ENCODE data around the gene GRID1.
A peak's percentile ranks its signal among the peaks of the same experiment; 100 is the strongest.
"Not testable (repeated sequence)": the region's sequence is repeated elsewhere in the genome, so short reads cannot be mapped to it uniquely, and the experiment has no call there.

The GRID1 gene

DNA sequence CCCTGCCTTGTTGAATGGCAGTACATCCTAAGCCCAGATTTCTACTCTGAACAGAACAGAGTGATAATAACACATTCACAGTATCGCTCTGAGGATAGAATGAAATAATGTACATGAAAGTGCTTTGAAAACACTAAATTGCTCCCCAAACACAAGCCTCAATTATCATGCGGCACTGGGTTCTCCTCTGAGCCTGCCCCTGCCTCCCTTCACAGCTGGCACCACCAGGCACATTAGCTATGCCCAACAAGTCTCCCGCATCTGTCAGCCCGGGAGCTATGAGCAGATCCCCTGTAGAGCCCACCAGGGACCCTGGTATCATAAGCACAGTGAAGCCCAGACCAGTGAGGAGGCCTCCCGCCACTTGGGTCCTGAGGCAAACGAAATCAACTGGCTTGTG is 405.5 kb downstream of the GRID1 start:
- in situ Hi-C loops (cut with MboI; ENCODE audit: low pct_unique_long_range_greater_than_20kb, low sequenced_read_pairs, unreplicated experiment), result no loop called here
- DNase-seq (ENCODE audit: low spot score), result no peak
- TF ChIP-seq, protein P1, sequence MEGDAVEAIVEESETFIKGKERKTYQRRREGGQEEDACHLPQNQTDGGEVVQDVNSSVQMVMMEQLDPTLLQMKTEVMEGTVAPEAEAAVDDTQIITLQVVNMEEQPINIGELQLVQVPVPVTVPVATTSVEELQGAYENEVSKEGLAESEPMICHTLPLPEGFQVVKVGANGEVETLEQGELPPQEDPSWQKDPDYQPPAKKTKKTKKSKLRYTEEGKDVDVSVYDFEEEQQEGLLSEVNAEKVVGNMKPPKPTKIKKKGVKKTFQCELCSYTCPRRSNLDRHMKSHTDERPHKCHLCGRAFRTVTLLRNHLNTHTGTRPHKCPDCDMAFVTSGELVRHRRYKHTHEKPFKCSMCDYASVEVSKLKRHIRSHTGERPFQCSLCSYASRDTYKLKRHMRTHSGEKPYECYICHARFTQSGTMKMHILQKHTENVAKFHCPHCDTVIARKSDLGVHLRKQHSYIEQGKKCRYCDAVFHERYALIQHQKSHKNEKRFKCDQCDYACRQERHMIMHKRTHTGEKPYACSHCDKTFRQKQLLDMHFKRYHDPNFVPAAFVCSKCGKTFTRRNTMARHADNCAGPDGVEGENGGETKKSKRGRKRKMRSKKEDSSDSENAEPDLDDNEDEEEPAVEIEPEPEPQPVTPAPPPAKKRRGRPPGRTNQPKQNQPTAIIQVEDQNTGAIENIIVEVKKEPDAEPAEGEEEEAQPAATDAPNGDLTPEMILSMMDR (IDR thresholded peaks at IDR 0.05; ENCODE audit: extremely low read depth, insufficient read depth, missing control alignments), result no peak

DNA sequence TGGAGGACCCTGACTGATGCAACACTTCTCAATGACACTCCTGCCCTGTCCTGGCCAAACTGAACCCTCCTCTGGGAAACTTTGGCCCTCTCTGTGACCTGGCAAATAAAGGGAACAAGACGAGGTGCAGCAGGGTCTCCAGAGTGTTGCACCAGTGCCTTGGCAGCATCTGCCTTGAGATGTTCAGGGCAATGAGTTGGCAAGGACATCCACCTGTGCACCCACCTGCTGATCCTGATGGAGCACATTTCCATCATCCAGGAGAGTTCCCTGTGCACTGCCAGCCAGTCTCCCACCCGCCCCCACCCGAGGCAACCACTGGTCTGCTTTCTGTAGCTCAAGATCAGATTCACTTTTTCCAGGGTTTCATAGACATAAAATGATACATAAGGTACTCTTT is 407.4 kb downstream of the GRID1 start:
- DNase-seq (ENCODE audit: low spot score), result no peak
- in situ Hi-C loops (cut with MboI; ENCODE audit: low pct_unique_long_range_greater_than_20kb, low sequenced_read_pairs, unreplicated experiment), result no loop called here
- TF ChIP-seq, protein P1 (IDR thresholded peaks at IDR 0.05; ENCODE audit: extremely low read depth, insufficient read depth, missing control alignments), result no peak

DNA sequence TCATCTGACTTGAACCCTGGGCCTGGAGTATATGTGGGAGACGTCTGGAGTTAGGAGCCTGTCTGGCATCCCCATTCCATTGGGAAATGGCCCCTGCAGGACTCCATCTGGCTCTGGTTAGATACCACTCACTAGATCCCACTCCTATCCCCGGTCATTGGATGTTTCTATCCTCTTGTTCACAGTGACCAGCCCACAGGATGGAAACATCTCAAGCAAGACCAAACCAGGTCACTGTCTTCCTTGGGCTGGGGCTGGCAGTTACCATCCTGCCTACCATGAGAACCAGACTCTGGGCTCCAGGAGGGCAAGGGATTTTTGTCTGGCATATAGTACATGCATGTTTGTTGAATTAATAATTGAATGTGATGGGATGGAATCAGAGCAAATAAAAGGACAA is 415.7 kb downstream of the GRID1 start:
- DNase-seq (ENCODE audit: low spot score), result no peak
- in situ Hi-C loops (cut with MboI; ENCODE audit: low pct_unique_long_range_greater_than_20kb, low sequenced_read_pairs, unreplicated experiment), result no loop called here
- TF ChIP-seq, protein P1 (IDR thresholded peaks at IDR 0.05; ENCODE audit: extremely low read depth, insufficient read depth, missing control alignments), result no peak

DNA sequence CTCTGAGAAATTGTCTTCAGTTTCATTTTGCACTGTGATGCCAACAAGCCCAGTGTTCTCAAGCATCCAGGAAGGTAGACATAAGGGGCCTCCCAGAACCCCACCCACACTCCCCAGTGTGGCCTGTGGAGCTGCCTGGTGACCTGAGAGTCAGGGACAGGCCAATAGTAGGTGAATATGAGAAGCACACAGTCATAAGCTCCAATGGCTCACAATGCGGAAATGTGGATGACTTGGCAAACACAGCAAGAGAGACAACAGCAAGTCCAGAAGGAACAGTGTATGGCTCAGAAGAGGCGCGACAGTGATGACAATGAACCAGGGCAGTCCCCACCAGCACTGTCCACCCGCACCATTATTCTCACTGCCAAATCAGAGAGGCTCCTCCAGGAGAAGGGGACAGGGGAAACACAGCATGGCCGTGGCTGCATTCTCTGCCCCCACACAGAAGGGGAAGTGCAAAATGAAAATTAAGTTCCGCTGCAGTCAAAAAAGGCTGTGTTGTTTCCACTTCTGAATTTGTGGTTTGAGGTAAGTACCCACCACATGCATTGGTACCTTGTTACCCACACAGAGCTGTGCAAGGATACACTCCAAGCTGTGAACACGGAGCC is 419.8 kb downstream of the GRID1 start:
- in situ Hi-C loops (cut with MboI; ENCODE audit: low pct_unique_long_range_greater_than_20kb, low sequenced_read_pairs, unreplicated experiment), result no loop called here
- TF ChIP-seq, protein P1 (IDR thresholded peaks at IDR 0.05; ENCODE audit: extremely low read depth, insufficient read depth, missing control alignments), result no peak

DNA sequence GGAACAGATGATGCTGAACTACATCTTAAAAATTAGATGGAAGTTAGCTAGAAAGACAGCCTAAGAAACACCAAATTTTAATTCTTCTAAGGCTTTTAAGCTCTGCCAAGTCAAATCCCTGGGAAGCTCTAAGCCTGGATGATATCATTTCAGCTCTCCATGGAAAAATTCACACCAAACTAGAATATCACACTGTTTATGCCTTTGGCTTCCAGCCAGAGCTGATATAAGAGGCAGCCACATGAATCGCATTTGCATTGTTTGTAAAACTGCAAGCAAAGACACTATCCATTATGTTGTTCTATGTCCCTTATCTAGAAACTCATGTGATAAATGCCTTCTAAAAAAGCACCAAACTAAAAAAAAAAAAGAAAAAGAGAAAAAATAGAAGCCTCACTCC is 430.4 kb downstream of the GRID1 start:
- DNase-seq (ENCODE audit: low spot score), result no peak
- TF ChIP-seq, protein P1 (IDR thresholded peaks at IDR 0.05; ENCODE audit: extremely low read depth, insufficient read depth, missing control alignments), result no peak
- in situ Hi-C loops (cut with MboI; ENCODE audit: low pct_unique_long_range_greater_than_20kb, low sequenced_read_pairs, unreplicated experiment), result no loop called here

More for the DNA sequence above, 419.8 kb downstream of the GRID1 start:
- DNase-seq (ENCODE audit: low spot score), result peak; percentile 28

DNA sequence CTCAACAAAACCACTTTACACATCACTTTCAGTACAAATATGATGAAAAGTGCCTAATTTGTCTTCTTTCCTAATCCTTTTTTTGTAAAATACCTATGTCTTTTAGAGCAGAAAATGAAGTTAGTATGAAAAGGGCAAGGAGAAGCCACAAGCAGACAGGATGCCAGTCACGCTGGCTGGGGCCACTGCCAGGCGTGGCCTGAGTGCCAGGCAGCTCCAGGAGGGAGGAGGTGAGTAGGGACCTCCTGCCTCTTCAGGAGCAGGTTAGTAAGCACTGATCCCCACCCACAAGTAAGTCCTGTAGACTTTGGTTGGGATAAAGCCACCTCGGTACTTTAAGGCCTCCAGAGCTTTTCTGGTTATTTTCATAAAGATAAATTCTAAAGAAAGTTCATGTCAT is 432.0 kb downstream of the GRID1 start:
- DNase-seq (ENCODE audit: low spot score), result no peak
- in situ Hi-C loops (cut with MboI; ENCODE audit: low pct_unique_long_range_greater_than_20kb, low sequenced_read_pairs, unreplicated experiment), result no loop called here
- TF ChIP-seq, protein P1 (IDR thresholded peaks at IDR 0.05; ENCODE audit: extremely low read depth, insufficient read depth, missing control alignments), result no peak

DNA sequence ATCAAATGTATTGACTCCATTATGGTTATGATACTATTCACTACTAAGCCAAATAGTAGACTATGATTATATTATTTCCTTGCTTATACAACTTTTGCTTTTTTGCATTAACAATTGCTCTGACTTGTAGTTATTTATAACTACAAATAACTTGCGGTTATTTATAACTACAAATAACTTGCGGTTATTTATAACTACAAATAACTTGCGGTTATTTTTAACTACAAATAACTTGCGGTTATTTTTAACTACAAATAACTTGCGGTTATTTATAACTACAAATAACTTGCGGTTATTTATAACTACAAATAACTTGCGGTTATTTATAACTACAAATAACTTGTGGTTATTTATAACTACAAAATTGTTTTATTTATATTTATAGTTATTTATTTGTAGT is 436.6 kb downstream of the GRID1 start:
- DNase-seq (ENCODE audit: low spot score), result not testable (repeated sequence)

More for the DNA sequence above, 436.6 kb downstream of the GRID1 start:
- in situ Hi-C loops (cut with MboI; ENCODE audit: low pct_unique_long_range_greater_than_20kb, low sequenced_read_pairs, unreplicated experiment), result not testable (repeated sequence)
